ENCODE data around the gene IGFBPL1.

GRCh38 chr9:38387751-38388150 lies 36.5 kb downstream of the IGFBPL1 start:
- TF ChIP-seq CTCF (IDR thresholded peaks at IDR 0.05) (no peak), POLR2A (IDR thresholded peaks at IDR 0.05) (no peak)
